ENCODE data around the gene NPPA. TPM values are rescaled to one million over a fixed set of nuclear protein-coding genes. Genes with fewer than 3 reads are reported as not detected.

Gene NPPA
- total and polyA plus RNA-seq, 9 of the 15 experiments (the other 6 are each of a cell fraction or from before 2014, with no cell fraction given), result not detected

DNA sequence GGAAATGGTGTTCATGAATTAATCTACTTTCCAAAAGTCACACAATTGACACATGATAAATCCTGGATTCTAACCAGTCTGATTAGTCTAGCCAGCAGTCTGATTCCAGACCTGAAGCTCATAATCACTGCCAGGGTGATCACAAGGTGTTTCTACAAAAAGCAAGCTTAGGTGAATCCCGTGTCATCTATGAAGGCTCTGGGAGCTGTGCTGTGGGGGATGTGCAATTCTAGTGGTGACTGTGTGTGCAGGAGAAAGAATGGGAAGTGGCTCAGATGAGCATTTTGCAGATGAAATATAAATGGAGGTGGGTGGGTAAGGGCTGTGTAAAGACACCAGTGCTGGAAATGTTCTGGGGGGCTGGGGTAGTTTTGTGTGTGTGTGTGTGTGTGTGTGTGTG is 13.0 kb upstream of the NPPA start:
- no peaks in the 10 kb centered on the region for H3K9me1 ChIP-seq (ENCODE audit: control insufficient read depth, insufficient read depth, low read length)
- 0% methylated on average over 1 of the region's 1 CpG for WGBS (ENCODE audit: insufficient coverage, low coverage, missing lambda C conversion rate)
- no peak overlapping the region for H2AFZ ChIP-seq (ENCODE audit: low read depth, low read length)
- peaks cover 36% of the 10 kb centered on the region in 2 experiments; a peak in 4 of 5 replicates for H3K27me3 ChIP-seq (ENCODE audit: control insufficient read depth in 2 of 2, insufficient read depth in 2 of 2, low read length in 2 of 2)
- intact Hi-C loops (cut with micrococcal nuclease) (loop anchor here (2.0 kb wide), 1 partner anchor 78 kb away; no protein-coding TSS in a partner anchor), in situ Hi-C loops (cut with MboI) (no loop called here)
- no peak overlapping the region for H3K27ac ChIP-seq (ENCODE audit: extremely low read depth, low read depth, low read length)
- TF ChIP-seq HSF4 (CRISPR knock-in tag; IDR thresholded peaks at IDR 0.05; ENCODE audit: borderline replicate concordance) (no peak), SLC30A9 (CRISPR knock-in tag; IDR thresholded peaks at IDR 0.05) (no peak), C11orf30 (IDR thresholded peaks at IDR 0.05; ENCODE audit: low read depth) (no peak)
- H3K4me2 ChIP-seq (ENCODE audit: insufficient read depth, low read length), result no peak overlapping the region
- no peaks in the 10 kb centered on the region for H3K36me3 ChIP-seq (ENCODE audit: control insufficient read depth, insufficient read depth, low read length)
- H4K20me1 ChIP-seq (replicated peaks; ENCODE audit: control insufficient read depth, insufficient read depth, low read length), result peaks cover 16% of the 10 kb centered on the region
- no peak for ATAC-seq
- ChIA-PET CTCF (ENCODE audit: low intra/inter-chr PET ratio) (no interaction called here), POLR2A (interaction anchor here (0.9 to 1.1 kb wide), 4 partner anchors 10 to 22 kb away, joined by 3 to 4 read pairs (median 3); no protein-coding TSS in a partner anchor)
- FAIRE-seq, result no peak
- no peaks in the 10 kb centered on the region for H3K79me2 ChIP-seq (ENCODE audit: control insufficient read depth, insufficient read depth, low read length)
- H3K9ac ChIP-seq (ENCODE audit: insufficient read depth in 1 of 2, low read depth in 2 of 2, low read length in 2 of 2), result no peak overlapping the region
- peaks cover 0 to 10% of the 10 kb centered on the region in 2 experiments; a peak in 2 of 5 replicates for H3K4me1 ChIP-seq (replicated peaks in 1 of 2; ENCODE audit: control insufficient read depth in 2 of 2, insufficient read depth in 2 of 2, low read length in 2 of 2)
- no peaks in the 10 kb centered on the region for H3K9me3 ChIP-seq (replicated peaks; ENCODE audit: control insufficient read depth, insufficient read depth, low read depth, low read length)
- DNase-seq (ENCODE audit: extremely low read depth in 1 of 4, low spot score in 3 of 4), result no peak
- no peak overlapping the region for H3K4me3 ChIP-seq
- no TSS peak for BruUV-seq (replicated peaks)

DNA sequence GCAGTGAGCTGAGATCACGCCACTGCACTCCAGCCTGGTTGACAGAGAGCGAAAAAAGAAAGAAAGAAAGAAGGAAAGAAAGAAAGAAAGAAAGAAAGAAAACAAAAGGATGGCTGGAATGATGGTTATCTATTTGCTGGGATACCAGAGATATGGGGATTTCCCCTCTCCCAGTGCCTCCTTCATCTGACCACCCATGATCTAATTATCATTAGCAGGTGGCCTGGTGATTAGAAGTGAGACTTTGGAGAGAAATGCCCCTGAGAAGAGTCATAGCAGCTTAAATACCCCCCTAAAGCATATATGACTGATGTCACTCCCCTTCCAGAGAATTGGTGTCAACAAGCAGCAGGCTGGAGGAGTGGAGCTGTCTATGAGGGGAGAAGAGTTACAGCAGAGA is 12.5 kb upstream of the NPPA start:
- peaks cover 0 to 10% of the 10 kb centered on the region in 2 experiments; a peak in 2 of 5 replicates for H3K4me1 ChIP-seq (replicated peaks in 1 of 2; ENCODE audit: control insufficient read depth in 2 of 2, insufficient read depth in 2 of 2, low read length in 2 of 2)
- no peak overlapping the region for H3K27ac ChIP-seq (ENCODE audit: extremely low read depth, low read depth, low read length)
- POLR2A ChIA-PET, result interaction anchor here (0.8 to 1.6 kb wide), 6 partner anchors 11 to 196 kb away, joined by 3 to 17 read pairs (median 3); partner anchors contain the start of gene FBXO6
- H2AFZ ChIP-seq (ENCODE audit: low read depth, low read length), result no peak overlapping the region
- no peaks in the 10 kb centered on the region for H3K9me3 ChIP-seq (replicated peaks; ENCODE audit: control insufficient read depth, insufficient read depth, low read depth, low read length)
- BruUV-seq (replicated peaks), result no TSS peak
- ATAC-seq (no peak), FAIRE-seq (no peak), DNase-seq (ENCODE audit: extremely low read depth in 1 of 4, low spot score in 3 of 4) (no peak)
- no peaks in the 10 kb centered on the region for H3K9me1 ChIP-seq (ENCODE audit: control insufficient read depth, insufficient read depth, low read length)
- intact Hi-C loops (cut with micrococcal nuclease), result loop anchor here (2.0 kb wide), 1 partner anchor 77 kb away; no protein-coding TSS in a partner anchor
- no peak overlapping the region for H3K9ac ChIP-seq (ENCODE audit: insufficient read depth in 1 of 2, low read depth in 2 of 2, low read length in 2 of 2)
- H3K27me3 ChIP-seq (ENCODE audit: control insufficient read depth in 2 of 2, insufficient read depth in 2 of 2, low read length in 2 of 2), result peaks cover 36 to 37% of the 10 kb centered on the region in 2 experiments; a peak in 4 of 5 replicates
- H3K79me2 ChIP-seq (ENCODE audit: control insufficient read depth, insufficient read depth, low read length), result no peaks in the 10 kb centered on the region
- H3K4me3 ChIP-seq, result no peak overlapping the region
- in situ Hi-C loops (cut with MboI), result no loop called here
- CTCF ChIA-PET (ENCODE audit: low intra/inter-chr PET ratio), result no interaction called here
- H3K36me3 ChIP-seq (ENCODE audit: control insufficient read depth, insufficient read depth, low read length), result no peaks in the 10 kb centered on the region
- H4K20me1 ChIP-seq (replicated peaks; ENCODE audit: control insufficient read depth, insufficient read depth, low read length), result peaks cover 16% of the 10 kb centered on the region
- WGBS (ENCODE audit: insufficient coverage, low coverage, missing lambda C conversion rate), result 0% methylated on average over 1 of the region's 2 CpGs
- no peak overlapping the region for H3K4me2 ChIP-seq (ENCODE audit: insufficient read depth, low read length)
- TF ChIP-seq, protein P1, sequence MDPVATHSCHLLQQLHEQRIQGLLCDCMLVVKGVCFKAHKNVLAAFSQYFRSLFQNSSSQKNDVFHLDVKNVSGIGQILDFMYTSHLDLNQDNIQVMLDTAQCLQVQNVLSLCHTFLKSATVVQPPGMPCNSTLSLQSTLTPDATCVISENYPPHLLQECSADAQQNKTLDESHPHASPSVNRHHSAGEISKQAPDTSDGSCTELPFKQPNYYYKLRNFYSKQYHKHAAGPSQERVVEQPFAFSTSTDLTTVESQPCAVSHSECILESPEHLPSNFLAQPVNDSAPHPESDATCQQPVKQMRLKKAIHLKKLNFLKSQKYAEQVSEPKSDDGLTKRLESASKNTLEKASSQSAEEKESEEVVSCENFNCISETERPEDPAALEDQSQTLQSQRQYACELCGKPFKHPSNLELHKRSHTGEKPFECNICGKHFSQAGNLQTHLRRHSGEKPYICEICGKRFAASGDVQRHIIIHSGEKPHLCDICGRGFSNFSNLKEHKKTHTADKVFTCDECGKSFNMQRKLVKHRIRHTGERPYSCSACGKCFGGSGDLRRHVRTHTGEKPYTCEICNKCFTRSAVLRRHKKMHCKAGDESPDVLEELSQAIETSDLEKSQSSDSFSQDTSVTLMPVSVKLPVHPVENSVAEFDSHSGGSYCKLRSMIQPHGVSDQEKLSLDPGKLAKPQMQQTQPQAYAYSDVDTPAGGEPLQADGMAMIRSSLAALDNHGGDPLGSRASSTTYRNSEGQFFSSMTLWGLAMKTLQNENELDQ (CRISPR knock-in tag; IDR thresholded peaks at IDR 0.05; ENCODE audit: borderline replicate concordance), result no peak
- no peak for TF ChIP-seq ZNF263 (CRISPR knock-in tag; IDR thresholded peaks at IDR 0.05; ENCODE audit: borderline replicate concordance)
- no peak for TF ChIP-seq HOXB6 (CRISPR knock-in tag; IDR thresholded peaks at IDR 0.05; ENCODE audit: borderline replicate concordance)
- TF ChIP-seq, protein P2, sequence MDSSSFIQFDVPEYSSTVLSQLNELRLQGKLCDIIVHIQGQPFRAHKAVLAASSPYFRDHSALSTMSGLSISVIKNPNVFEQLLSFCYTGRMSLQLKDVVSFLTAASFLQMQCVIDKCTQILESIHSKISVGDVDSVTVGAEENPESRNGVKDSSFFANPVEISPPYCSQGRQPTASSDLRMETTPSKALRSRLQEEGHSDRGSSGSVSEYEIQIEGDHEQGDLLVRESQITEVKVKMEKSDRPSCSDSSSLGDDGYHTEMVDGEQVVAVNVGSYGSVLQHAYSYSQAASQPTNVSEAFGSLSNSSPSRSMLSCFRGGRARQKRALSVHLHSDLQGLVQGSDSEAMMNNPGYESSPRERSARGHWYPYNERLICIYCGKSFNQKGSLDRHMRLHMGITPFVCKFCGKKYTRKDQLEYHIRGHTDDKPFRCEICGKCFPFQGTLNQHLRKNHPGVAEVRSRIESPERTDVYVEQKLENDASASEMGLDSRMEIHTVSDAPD (CRISPR knock-in tag; IDR thresholded peaks at IDR 0.05), result no peak
- TF ChIP-seq, protein P3, sequence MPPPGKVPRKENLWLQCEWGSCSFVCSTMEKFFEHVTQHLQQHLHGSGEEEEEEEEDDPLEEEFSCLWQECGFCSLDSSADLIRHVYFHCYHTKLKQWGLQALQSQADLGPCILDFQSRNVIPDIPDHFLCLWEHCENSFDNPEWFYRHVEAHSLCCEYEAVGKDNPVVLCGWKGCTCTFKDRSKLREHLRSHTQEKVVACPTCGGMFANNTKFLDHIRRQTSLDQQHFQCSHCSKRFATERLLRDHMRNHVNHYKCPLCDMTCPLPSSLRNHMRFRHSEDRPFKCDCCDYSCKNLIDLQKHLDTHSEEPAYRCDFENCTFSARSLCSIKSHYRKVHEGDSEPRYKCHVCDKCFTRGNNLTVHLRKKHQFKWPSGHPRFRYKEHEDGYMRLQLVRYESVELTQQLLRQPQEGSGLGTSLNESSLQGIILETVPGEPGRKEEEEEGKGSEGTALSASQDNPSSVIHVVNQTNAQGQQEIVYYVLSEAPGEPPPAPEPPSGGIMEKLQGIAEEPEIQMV (tag; conservative IDR thresholded peaks at IDR 0.05; ENCODE audit: low read depth), result no peak
- no peak for TF ChIP-seq BRCA1 (IDR thresholded peaks at IDR 0.05)
- no peak for TF ChIP-seq BRCA1 (CRISPR knock-in tag; IDR thresholded peaks at IDR 0.05)
- TF ChIP-seq ZBED1 (IDR thresholded peaks at IDR 0.05), result no peak

Data from K562 (cell line).